ENCODE results near the gene SFXN4. TPM values are rescaled to one million over a fixed set of nuclear protein-coding genes. Genes with fewer than 3 reads are reported as not detected.

Gene SFXN4
- total and polyA plus RNA-seq, 2 of the 13 experiments (the other 11 are each of a cell fraction or from before 2014, with no cell fraction given), result 47.7 to 64.9 TPM

GRCh38 chr10:119165171-119166117, at the start of gene SFXN4 (continued):
- no peak for TF ChIP-seq ZNF318 (CRISPR knock-in tag; IDR thresholded peaks at IDR 0.05)
- TF ChIP-seq RFX5 (IDR thresholded peaks at IDR 0.05; ENCODE audit: low read depth, low read length), result no peak
- TF ChIP-seq NAIF1 (CRISPR knock-in tag; IDR thresholded peaks at IDR 0.05; ENCODE audit: borderline replicate concordance), result peak; percentile 32; the same call in 1 of the 2 replicates
- peak; percentile 30; the same call in 1 of the 2 replicates for TF ChIP-seq ZBTB10 (CRISPR knock-in tag; IDR thresholded peaks at IDR 0.05; ENCODE audit: borderline replicate concordance)
- peak; percentile 95 for TF ChIP-seq MXD3 (CRISPR knock-in tag; IDR thresholded peaks at IDR 0.05)
- peak; percentile 49; the same call in 1 of the 2 replicates for TF ChIP-seq KDM5B (CRISPR knock-in tag; IDR thresholded peaks at IDR 0.05; ENCODE audit: borderline replicate concordance)
- TF ChIP-seq SNAPC2 (CRISPR knock-in tag; IDR thresholded peaks at IDR 0.05), result 0 out of 2 replicates have a peak, but pooled peaks have one; percentile 26
- TF ChIP-seq ZBTB2 (CRISPR knock-in tag; IDR thresholded peaks at IDR 0.05; ENCODE audit: low read depth), result no peak
- TF ChIP-seq ZNF770 (CRISPR knock-in tag; IDR thresholded peaks at IDR 0.05), result peak; percentile 45
- no peak for TF ChIP-seq ZNF383 (CRISPR knock-in tag; IDR thresholded peaks at IDR 0.05; ENCODE audit: borderline replicate concordance)
